ENCODE measurements around the gene KRTAP4-1.

- no peak for TF ChIP-seq CTCF (IDR thresholded peaks at IDR 0.05)
- TF ChIP-seq POLR2A (IDR thresholded peaks at IDR 0.05): no peak
Measured at GRCh38 chr17:41199421-41200078, 14.8 kb upstream of the KRTAP4-1 start.
